Glomerular endothelial cell (primary cell): ENCODE results near the gene SLC14A1. TPM values are rescaled to one million over a fixed set of nuclear protein-coding genes. Genes with fewer than 3 reads are reported as not detected.

Source experiments
- DNase-seq: peaks from one replicate; pipeline ENCODE4 v3.0.0-alpha.2; 2011; ENCODE audit warnings: low read depth, low spot score; ENCODE audit errors: extremely low read depth
- total RNA-seq: library from RNA; depleted of rRNA; stranded (reverse); fragments of >200 nt; gene quantifications from 2 replicates; pipeline ENCODE4 v1.2.3, GENCODE V29; 2015

Gene SLC14A1
- total RNA-seq, 1 donor from 2014 or later: 0.53 TPM

DNA sequence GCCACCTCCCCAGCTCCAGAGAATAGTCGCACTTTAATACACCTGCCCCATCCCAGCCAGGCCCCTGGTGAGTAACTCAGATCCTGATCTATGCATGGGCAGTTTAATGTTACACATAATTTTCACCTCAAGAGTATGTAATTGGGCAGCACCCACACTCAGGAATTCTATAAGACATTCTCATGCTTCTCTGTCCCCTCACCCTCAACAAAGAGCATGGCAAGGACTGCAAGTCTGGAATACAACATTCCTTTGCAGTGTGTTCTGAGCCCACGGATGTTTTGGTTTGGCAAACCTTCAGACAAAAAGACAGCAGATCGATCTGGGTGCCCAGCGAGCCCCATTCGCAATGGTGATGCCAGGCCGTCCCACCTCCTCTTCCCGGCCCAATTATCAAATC lies 4.9 kb upstream of the SLC14A1 start:
- DNase-seq: no peak

DNA sequence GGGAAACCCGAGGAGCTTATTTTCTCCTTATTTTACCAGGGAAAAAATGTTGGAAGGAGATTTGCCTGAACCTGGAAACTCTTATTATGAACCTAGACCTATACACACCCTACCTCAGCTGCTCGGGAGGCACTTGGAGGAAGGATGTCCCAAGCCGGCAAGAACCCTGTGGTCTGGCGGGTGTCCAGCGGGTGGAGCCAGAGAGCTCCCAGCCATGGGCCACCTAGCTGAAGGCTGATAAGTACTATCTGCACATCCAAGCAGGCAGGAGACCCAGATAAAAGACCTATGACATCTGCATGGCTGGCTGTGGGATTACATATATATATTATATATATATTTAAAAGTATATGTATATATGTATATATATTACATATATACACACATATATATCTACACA lies 1.1 kb upstream of the SLC14A1 start:
- DNase-seq: peak; percentile 34

DNA sequence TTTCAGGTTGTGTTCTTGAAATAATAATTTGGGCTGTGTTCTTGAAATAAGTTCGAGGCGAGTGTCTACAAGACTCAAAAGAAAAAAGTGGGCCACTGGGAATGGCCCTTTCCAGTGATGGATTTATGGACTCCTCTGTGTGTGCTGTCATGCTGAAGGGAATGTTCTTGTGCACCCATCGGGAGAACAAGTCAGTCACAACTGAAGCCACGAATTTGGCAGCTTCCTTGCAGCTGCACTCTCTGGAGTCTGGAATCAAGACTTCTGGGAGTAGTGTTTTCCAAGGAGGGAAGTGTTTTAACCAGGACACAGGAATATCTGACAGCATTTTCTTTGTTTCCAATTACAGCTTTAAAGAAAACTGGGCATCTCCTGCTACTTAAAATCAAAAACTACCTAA lies 620 bp downstream of the SLC14A1 start:
- DNase-seq: no peak

GRCh38 chr18:45725336-45725735 lies 1.4 kb downstream of the SLC14A1 start:
- DNase-seq: no peak

DNA sequence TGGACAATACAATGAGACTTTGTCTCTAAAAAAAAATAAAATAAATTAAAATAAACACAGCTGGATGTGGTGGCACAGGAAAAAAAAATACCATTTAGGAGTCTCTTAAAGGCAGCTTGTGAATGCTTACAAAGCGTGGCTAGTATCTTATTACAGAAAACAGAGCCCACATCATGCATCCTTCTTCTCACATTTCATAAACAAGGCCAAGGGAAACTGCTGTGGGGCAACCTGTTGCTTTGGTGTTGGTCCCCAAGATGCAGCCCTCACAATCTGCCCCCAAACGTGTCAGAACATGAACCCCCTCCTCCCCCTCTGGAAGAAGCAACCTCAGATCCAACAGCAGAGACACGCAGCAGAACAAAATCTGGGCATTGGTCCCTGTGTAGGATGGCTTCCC lies 2.6 kb downstream of the SLC14A1 start:
- no peak for DNase-seq

GRCh38 chr18:45727068-45727467 lies 3.1 kb downstream of the SLC14A1 start:
- no peak for DNase-seq

GRCh38 chr18:45728336-45729010 lies 4.5 kb downstream of the SLC14A1 start:
- DNase-seq: no peak

GRCh38 chr18:45730832-45731575 lies 7.0 kb downstream of the SLC14A1 start:
- DNase-seq: no peak

GRCh38 chr18:45731716-45732115 lies 7.7 kb downstream of the SLC14A1 start:
- no peak for DNase-seq

GRCh38 chr18:45733535-45733934 lies 9.6 kb downstream of the SLC14A1 start:
- no peak for DNase-seq

DNA sequence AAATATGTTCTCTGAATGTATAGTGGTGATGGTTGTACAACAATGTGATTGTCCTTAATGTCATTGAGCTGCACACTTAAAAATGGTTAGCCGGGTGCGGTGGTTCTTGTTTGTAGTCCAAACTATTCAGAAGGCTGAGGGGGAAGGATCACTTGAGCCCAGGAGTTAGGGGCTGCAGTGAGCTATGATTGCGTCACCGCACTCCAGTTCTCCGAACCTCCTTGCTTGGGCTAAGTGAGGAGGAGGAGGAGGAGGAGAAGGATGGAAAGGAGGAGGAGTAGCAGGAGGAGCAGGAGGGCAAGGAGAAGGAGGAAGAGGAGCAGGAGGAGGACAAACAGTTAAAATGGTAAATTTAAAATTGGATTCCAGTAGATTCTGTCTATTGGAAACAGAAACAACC lies 10.5 kb downstream of the SLC14A1 start:
- no peak for DNase-seq

DNA sequence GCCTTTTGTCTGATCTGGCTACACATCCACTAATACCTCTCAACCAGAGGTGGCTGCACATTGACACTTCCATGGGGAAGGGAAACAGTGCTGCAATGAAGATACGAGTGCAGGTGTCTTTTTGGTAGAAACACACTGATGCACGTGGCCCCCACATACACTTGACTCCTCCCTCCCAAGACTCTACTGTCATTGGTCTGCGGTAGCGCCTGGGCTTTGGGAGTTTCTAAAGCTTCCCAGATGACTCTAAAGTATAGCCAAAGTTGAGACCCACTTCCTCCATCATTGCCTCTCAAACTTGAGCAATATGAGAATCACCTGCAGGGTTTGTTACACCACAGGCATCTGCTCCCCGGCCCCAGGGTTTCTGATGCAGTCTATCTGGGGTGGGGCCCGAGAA lies 11.0 kb downstream of the SLC14A1 start:
- DNase-seq: no peak

DNA sequence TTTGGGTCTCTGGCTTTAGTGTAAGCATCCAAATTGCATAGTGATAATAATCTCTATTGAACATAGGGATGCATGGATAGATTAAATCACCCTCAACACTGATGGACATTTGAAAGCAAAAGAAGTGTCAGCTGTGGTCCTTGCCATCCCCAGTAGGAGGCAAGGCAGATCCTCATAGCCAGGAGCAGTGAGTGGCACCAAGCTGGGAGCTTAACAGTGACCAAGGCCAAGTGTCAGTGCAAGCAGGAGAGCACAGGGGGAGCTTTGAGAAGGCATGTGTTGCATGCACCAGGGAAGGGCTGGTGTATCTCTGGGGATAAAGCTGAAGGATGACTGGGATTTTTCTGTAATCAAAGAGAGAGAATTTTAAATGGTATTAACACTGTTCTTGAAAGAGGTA lies 14.7 kb downstream of the SLC14A1 start:
- DNase-seq: no peak

GRCh38 chr18:45739268-45739667 lies 15.3 kb downstream of the SLC14A1 start:
- no peak for DNase-seq

DNA sequence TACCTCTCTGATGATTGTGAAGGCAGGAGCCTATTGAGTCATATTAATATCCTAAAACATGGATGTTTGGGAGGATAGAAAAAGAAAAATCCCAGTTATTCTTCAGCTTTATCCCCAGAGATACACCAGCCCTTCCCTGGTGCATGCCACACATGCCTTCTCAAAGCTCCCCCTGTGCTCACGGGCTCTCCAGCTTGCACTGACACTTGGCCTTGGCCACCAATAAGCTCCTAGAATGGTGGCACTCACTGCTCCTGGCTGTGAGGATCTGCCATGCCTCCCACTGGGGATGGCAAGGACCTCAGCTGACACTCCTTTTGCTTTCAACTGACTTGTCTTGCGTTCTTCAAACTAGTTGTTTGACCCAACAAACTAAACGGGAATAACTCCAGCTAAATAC lies 15.9 kb downstream of the SLC14A1 start:
- DNase-seq: no peak

- DNase-seq: no peak
Observed at GRCh38 chr18:45741056-45741455, 17.1 kb downstream of the SLC14A1 start.

GRCh38 chr18:45745817-45746461 lies 22.0 kb downstream of the SLC14A1 start:
- no peak for DNase-seq

GRCh38 chr18:45748501-45748900 lies 24.5 kb downstream of the SLC14A1 start:
- no peak for DNase-seq

GRCh38 chr18:45749918-45750689 lies 26.1 kb downstream of the SLC14A1 start:
- no peak for DNase-seq

DNA sequence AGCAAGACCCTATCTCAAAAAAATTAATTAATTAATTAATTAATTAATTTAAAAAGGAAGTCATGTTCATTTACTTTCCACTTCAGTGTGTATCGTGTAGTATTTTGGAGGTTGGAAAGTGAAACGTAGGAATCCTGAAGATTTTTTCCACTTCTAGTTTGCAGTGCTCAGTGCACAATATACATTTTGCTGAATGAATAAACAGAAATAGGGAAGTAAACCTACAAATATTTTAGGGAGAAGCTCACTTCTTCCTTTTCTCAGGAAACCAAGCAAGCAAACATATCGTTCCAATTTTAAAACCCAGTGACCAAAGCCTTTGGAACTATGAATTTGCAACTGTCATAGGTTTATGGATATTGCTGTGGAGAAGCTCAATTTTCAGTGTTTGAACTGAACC lies 27.8 kb downstream of the SLC14A1 start:
- DNase-seq: no peak

- no peak for DNase-seq
Observed at GRCh38 chr18:45752681-45753080, 28.7 kb downstream of the SLC14A1 start.
